Chondrocyte (in vitro differentiated cells): ENCODE results near the gene ERFE. TPM values are rescaled to one million over a fixed set of nuclear protein-coding genes. Genes with fewer than 3 reads are reported as not detected.

Source experiments
- DNase-seq: peaks from one replicate; pipeline ENCODE4 v3.0.0; 2021; ENCODE audit warnings: mixed read lengths, low spot score
- H3K27ac Mint-ChIP-seq: one replicate; pipeline ENCODE4 v1.8.0; 2021; ENCODE audit warnings: mild to moderate bottlenecking, moderate library complexity, mixed read lengths; ENCODE audit not compliant: unreplicated experiment
- H3K27me3 Mint-ChIP-seq: 2 replicates; pipeline ENCODE4 v1.8.0; 2021; ENCODE audit warnings: low read depth, mixed read lengths
- H3K36me3 Mint-ChIP-seq: 2 replicates; pipeline ENCODE4 v1.8.0; 2021; ENCODE audit warnings: low read depth, mixed read lengths
- H3K4me1 Mint-ChIP-seq: 2 replicates; pipeline ENCODE4 v1.8.0; 2021; ENCODE audit warnings: low read depth, mild to moderate bottlenecking, mixed read lengths
- H3K4me3 Mint-ChIP-seq: one replicate; pipeline ENCODE4 v1.8.0; 2021; ENCODE audit warnings: mild to moderate bottlenecking, moderate library complexity, mixed read lengths; ENCODE audit not compliant: unreplicated experiment
- H3K9me3 Mint-ChIP-seq: 2 replicates; pipeline ENCODE4 v1.8.0; 2021; ENCODE audit warnings: low read depth, mixed read lengths
- CTCF ChIP-seq: fragments of 200-600 bp; sonication (generic); IDR thresholded peaks from 2 replicates; pipeline ENCODE4 v1.5.0; 2021; ENCODE audit warnings: antibody characterized with exemption, mild to moderate bottlenecking, moderate library complexity
- total RNA-seq: library from RNA; stranded (reverse); gene quantifications from 3 replicates; pipeline ENCODE4 v1.2.1, GENCODE V29; 2021

Gene ERFE
- total RNA-seq, 1 donor from 2014 or later, result 10.3 TPM

DNA sequence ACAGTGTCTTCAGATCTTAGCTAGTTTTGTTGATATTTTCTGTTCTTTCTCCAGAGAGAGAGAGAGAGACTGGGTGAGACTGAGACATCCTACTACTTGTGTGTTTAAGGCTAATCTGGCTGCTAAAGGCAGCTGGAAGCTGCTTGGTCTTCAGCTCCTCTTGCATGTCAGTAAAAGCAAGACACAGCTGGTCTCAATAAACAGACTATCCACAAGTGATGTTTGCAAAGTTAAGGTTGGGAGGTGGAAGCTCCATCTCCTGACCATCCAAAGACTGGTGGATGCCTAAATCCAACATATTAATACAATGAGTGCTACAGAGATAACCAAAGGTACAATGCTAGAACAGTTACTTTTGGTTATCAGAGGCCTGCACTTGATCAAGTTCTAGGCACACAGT, 17.8 kb downstream of the ERFE start:
- no peak overlapping the region for H3K27ac Mint-ChIP-seq
- H3K36me3 Mint-ChIP-seq, result peaks cover 44% of the 10 kb centered on the region
- no peak for DNase-seq

DNA sequence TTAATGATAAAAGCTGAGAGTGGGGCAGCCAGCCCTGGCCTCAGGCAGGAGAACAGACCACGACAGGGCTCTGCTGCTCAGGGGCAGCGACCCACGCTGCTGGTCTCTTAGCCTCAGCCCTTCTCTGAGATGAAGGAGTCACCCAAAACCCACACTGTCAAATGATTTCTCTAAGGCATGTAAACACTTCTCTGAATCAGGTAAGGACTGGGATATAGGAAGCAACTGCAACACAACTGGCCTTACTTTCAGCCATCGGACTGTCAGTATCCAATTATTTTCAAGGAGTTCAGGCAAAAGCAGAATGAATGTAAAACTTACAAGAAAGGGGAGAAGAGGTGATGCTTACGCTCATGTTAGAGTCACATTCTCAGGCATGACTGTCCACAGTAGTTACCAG, 21.8 kb downstream of the ERFE start:
- H3K4me3 Mint-ChIP-seq, result no peak overlapping the region
- H3K9me3 Mint-ChIP-seq, result no peaks in the 10 kb centered on the region
- DNase-seq, result no peak
- H3K36me3 Mint-ChIP-seq, result peaks cover 57% of the 10 kb centered on the region
- no peak for TF ChIP-seq CTCF
- peaks cover 12% of the 10 kb centered on the region for H3K4me1 Mint-ChIP-seq
- no peak overlapping the region for H3K27ac Mint-ChIP-seq
- no peaks in the 10 kb centered on the region for H3K27me3 Mint-ChIP-seq

More for the DNA sequence above, 17.8 kb downstream of the ERFE start:
- TF ChIP-seq CTCF, result no peak
- H3K9me3 Mint-ChIP-seq, result no peaks in the 10 kb centered on the region
- no peak overlapping the region for H3K4me3 Mint-ChIP-seq
- H3K27me3 Mint-ChIP-seq, result no peaks in the 10 kb centered on the region
- peaks cover 14% of the 10 kb centered on the region for H3K4me1 Mint-ChIP-seq

GRCh38 chr2:238182362-238182761, 23.6 kb downstream of the ERFE start:
- Mint-ChIP-seq H3K9me3 (no peaks in the 10 kb centered on the region), H3K4me1 (peaks cover 12% of the 10 kb centered on the region), H3K27me3 (no peaks in the 10 kb centered on the region), H3K4me3 (no peak overlapping the region), H3K36me3 (peaks cover 58% of the 10 kb centered on the region), H3K27ac (no peak overlapping the region)
- DNase-seq, result no peak
- no peak for TF ChIP-seq CTCF

DNA sequence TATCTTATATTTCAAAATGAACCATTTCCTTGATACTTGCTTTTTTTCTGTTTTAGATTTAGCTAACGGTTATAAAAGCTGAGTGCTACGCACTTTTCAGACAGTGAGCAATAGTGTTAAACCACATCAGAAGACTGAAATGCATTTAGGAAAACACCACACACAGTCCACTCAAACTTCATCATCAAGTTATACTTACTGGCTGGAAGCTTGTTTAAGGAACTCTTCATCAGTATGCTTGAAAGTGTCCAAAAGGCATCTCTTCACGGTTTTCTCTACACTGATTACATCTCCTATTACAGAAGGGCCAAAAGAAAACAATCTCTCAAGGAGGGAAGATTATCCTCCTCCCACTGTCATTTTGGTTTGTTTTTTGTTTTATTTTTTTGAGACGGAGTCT, 25.1 kb downstream of the ERFE start:
- no peaks in the 10 kb centered on the region for H3K9me3 Mint-ChIP-seq
- H3K27me3 Mint-ChIP-seq, result no peaks in the 10 kb centered on the region
- peaks cover 12% of the 10 kb centered on the region for H3K4me1 Mint-ChIP-seq
- TF ChIP-seq CTCF, result no peak
- no peak for DNase-seq
- H3K4me3 Mint-ChIP-seq, result no peak overlapping the region
- H3K27ac Mint-ChIP-seq, result peak overlapping the region; percentile 74
- H3K36me3 Mint-ChIP-seq, result peaks cover 69% of the 10 kb centered on the region

- Mint-ChIP-seq H3K4me1 (peaks cover 12% of the 10 kb centered on the region), H3K27me3 (no peaks in the 10 kb centered on the region), H3K36me3 (peaks cover 57% of the 10 kb centered on the region), H3K9me3 (no peaks in the 10 kb centered on the region), H3K27ac (no peak overlapping the region), H3K4me3 (no peak overlapping the region)
- TF ChIP-seq CTCF, result no peak
- no peak for DNase-seq
Observed at GRCh38 chr2:238187618-238188548, 29.1 kb downstream of the ERFE start.
